K562 (cell line): ENCODE results near the gene PNCK.

ENCODE experiments used
- BDP1 ChIP-seq: IDR thresholded peaks from 3 replicates; pipeline ENCODE4 v1.6.1; 2011; ENCODE audit not compliant: insufficient read length, insufficient read depth
- CEBPG ChIP-seq, 3 experiments: fragments of 200-800 bp in 1 of 3; sonication (Bioruptor generic) in 1 of 3; sonication (generic) in 1 of 3; formaldehyde crosslinking in 1 of 3; IDR thresholded peaks in 2 of 3; conservative IDR thresholded peaks in 1 of 3; 2 replicates each; pipeline versions ENCODE4 v1.6.1 to v1.8.0; 2016 to 2022; ENCODE audit warnings: missing compliant biosample characterization in 2 of 3, missing genetic modification characterization in 2 of 3, mild to moderate bottlenecking in 1 of 3, missing genetic modification reagents in 1 of 3
- CTCF ChIP-seq, 3 experiments: IDR thresholded peaks in 2 of 3; conservative IDR thresholded peaks in 1 of 3; 2 replicates each; pipeline ENCODE4 v1.5.1; 2011 to 2012; ENCODE audit warnings: low read length in 3 of 3, mild to moderate bottlenecking in 3 of 3, control low read depth in 2 of 3, improper control_type of control experiment in 1 of 3, inconsistent platforms in 1 of 3, low read depth in 1 of 3, mixed read lengths in 1 of 3, moderate library complexity in 1 of 3; ENCODE audit not compliant: insufficient read depth in 2 of 3
- EP300 ChIP-seq: IDR thresholded peaks from 2 replicates; pipeline ENCODE4 v1.6.1; 2012; ENCODE audit warnings: low read length, improper control_type of control experiment
- ESRRA ChIP-seq: fragments of 450-650 bp; IDR thresholded peaks from 2 replicates; pipeline ENCODE4 v1.6.1; 2014; ENCODE audit warnings: low read depth, mild to moderate bottlenecking, moderate library complexity, borderline replicate concordance
- EZH2 ChIP-seq: IDR thresholded peaks from 2 replicates; pipeline ENCODE4 v1.6.1; 2012; ENCODE audit warnings: low read depth, mild to moderate bottlenecking, inconsistent platforms, low read length, borderline replicate concordance
- MAX ChIP-seq: sonication (generic); formaldehyde crosslinking; IDR thresholded peaks from 2 replicates; pipeline ENCODE4 v1.9.0; 2022; ENCODE audit warnings: mild to moderate bottlenecking, missing genetic modification reagents
- REST ChIP-seq, 2 experiments: fragments of 450-650 bp; formaldehyde crosslinking in 1 of 2; IDR thresholded peaks; 2 replicates each; pipeline versions ENCODE4 v1.4.0 to v1.6.1; 2014 to 2020; ENCODE audit warnings: mild to moderate bottlenecking in 2 of 2, borderline replicate concordance in 1 of 2, low read depth in 1 of 2
- SP1 ChIP-seq: sonication (generic); formaldehyde crosslinking; IDR thresholded peaks from 2 replicates; pipeline ENCODE4 v1.8.1; 2022; ENCODE audit warnings: mild to moderate bottlenecking, missing genetic modification reagents
- ZFPM2 ChIP-seq: fragments of 250-450 bp; sonication (Bioruptor Pico); IDR thresholded peaks from 2 replicates; pipeline ENCODE4 v1.5.1; 2022; ENCODE audit warnings: mild to moderate bottlenecking
- ZNF707 ChIP-seq: fragments of 250-450 bp; sonication (Bioruptor Pico); conservative IDR thresholded peaks from 2 replicates; pipeline ENCODE4 v1.8.0; 2022; ENCODE audit warnings: inconsistent platforms, mild to moderate bottlenecking, moderate library complexity

GRCh38 chrX:153635788-153636668 is 37.6 kb downstream of the PNCK start:
- TF ChIP-seq EP300 (no peak), BDP1 (no peak), CTCF (IDR thresholded peaks at IDR 0.05 in 2 of 3, conservative IDR thresholded peaks at IDR 0.05 in 1 of 3; ENCODE audit: insufficient read depth in 2 of 3, low read depth in 1 of 3, low read length in 3 of 3) (peak; percentile 50 to 75 (median 62)), EZH2 (no peak), SP1 (CRISPR knock-in tag) (no peak), ZNF707 (no peak), ESRRA (peak; percentile 29; the same call in 1 of the 2 replicates), ZFPM2 (CRISPR knock-in tag) (no peak), MAX (CRISPR knock-in tag) (no peak), REST (IDR thresholded peaks at IDR 0.05; ENCODE audit: borderline replicate concordance) (peak; percentile 9; the same call in 1 of the 2 replicates), REST (CRISPR knock-in tag; IDR thresholded peaks at IDR 0.05; ENCODE audit: low read depth) (no peak), CEBPG (CRISPR knock-in tag; IDR thresholded peaks at IDR 0.05) (no peak), CEBPG (tag; conservative IDR thresholded peaks at IDR 0.05 in 1 of 2, IDR thresholded peaks at IDR 0.05 in 1 of 2) (no peak)
